SK-N-SH (cell line): ENCODE results near the gene FCSK. TPM values are rescaled to one million over a fixed set of nuclear protein-coding genes. Genes with fewer than 3 reads are reported as not detected.

Experiments
- CTCF ChIA-PET: fragments of 300-600, 350-600 bp; formaldehyde crosslinking; extraction: SDS; loops from one replicate; lab custom pipeline; 2021; lab: Yijun Ruan, JAX
- POLR2A ChIA-PET: fragments of 350-600 bp; sonication (Branson Sonifier 250); formaldehyde crosslinking; extraction: SDS; loops from one replicate; lab custom pipeline; 2020; ENCODE audit warnings: antibody characterized with exemption, inconsistent platforms; lab: Yijun Ruan, JAX
- DNase-seq: peaks from one replicate; pipeline ENCODE4 v3.0.0; 2012
- H2AFZ ChIP-seq: fragments of 200-600 bp; sonication (generic); 2 replicates; pipeline ENCODE4 v1.8.1; 2016; ENCODE audit warnings: antibody characterized with exemption, mild to moderate bottlenecking, low read depth
- H3F3A ChIP-seq: fragments of 200-600 bp; sonication (generic); replicated peaks from 2 replicates; pipeline ENCODE3; 2016; ENCODE audit warnings: antibody characterized with exemption, mild to moderate bottlenecking; ENCODE audit not compliant: insufficient read depth
- H3K27ac ChIP-seq, 2 experiments: fragments of 200-500 bp in 1 of 2; fragments of 200-600 bp in 1 of 2; sonication (Bioruptor generic) in 1 of 2; sonication (generic), shearing (Covaris generic) in 1 of 2; 2 replicates each; pipeline versions ENCODE4 v1.5.1 to v1.6.1; 2014 to 2016; ENCODE audit warnings: low read depth in 2 of 2, inconsistent platforms in 1 of 2, low read length in 1 of 2, mild to moderate bottlenecking in 1 of 2, mixed read lengths in 1 of 2
- H3K27me3 ChIP-seq: fragments of 200-600 bp; sonication (generic), shearing (Covaris generic); 2 replicates; pipeline ENCODE4 v1.6.1; 2016; ENCODE audit warnings: mixed run types; ENCODE audit not compliant: insufficient read depth
- H3K36me3 ChIP-seq, 2 experiments: fragments of 200-500 bp in 1 of 2; fragments of 200-600 bp in 1 of 2; sonication (Bioruptor generic) in 1 of 2; sonication (generic) in 1 of 2; replicated peaks in 1 of 2; 2 replicates each; pipeline versions ENCODE3 to v1.5.1; 2014 to 2016; ENCODE audit warnings: low read length in 1 of 2, mild to moderate bottlenecking in 1 of 2; ENCODE audit not compliant: insufficient read depth in 2 of 2, control insufficient read depth in 1 of 2
- H3K4me1 ChIP-seq, 2 experiments: fragments of 200-500 bp in 1 of 2; fragments of 200-600 bp in 1 of 2; sonication (Bioruptor generic) in 1 of 2; sonication (generic), shearing (Covaris generic) in 1 of 2; 2 replicates each; pipeline versions ENCODE4 v1.5.1 to v1.6.1; 2014 to 2016; ENCODE audit warnings: low read depth in 1 of 2, low read length in 1 of 2, mixed run types in 1 of 2; ENCODE audit not compliant: insufficient read depth in 2 of 2, control insufficient read depth in 1 of 2
- H3K4me2 ChIP-seq: fragments of 200-600 bp; sonication (generic), shearing (Covaris generic); 2 replicates; pipeline ENCODE4 v1.6.1; 2017; ENCODE audit warnings: mixed run types
- H3K4me3 ChIP-seq, 2 experiments: fragments of 200-500 bp in 1 of 2; fragments of 200-600 bp in 1 of 2; sonication (Bioruptor generic) in 1 of 2; sonication (generic), shearing (Covaris generic) in 1 of 2; 2 replicates each; pipeline versions ENCODE4 v1.5.1 to v1.8.1; 2014 to 2016; ENCODE audit warnings: low read depth in 2 of 2, inconsistent platforms in 1 of 2, low read length in 1 of 2, mild to moderate bottlenecking in 1 of 2, mixed read lengths in 1 of 2, moderate library complexity in 1 of 2
- H3K79me2 ChIP-seq: fragments of 200-600 bp; sonication (generic); 2 replicates; pipeline ENCODE4 v1.8.1; 2017; ENCODE audit warnings: mild to moderate bottlenecking; ENCODE audit not compliant: insufficient read depth
- H3K9ac ChIP-seq: fragments of 200-600 bp; sonication (generic); 2 replicates; pipeline ENCODE4 v1.6.1; 2017; ENCODE audit warnings: mixed run types
- H3K9me2 ChIP-seq: fragments of 200-600 bp; sonication (generic); 2 replicates; pipeline ENCODE4 v1.6.1; 2017; ENCODE audit warnings: mixed run types
- H3K9me3 ChIP-seq: fragments of 200-600 bp; sonication (generic); 2 replicates; pipeline ENCODE4 v1.6.1; 2017; ENCODE audit warnings: mixed run types, mild to moderate bottlenecking, moderate library complexity
- H4K20me1 ChIP-seq: fragments of 200-600 bp; sonication (generic); 2 replicates; pipeline ENCODE4 v1.6.1; 2017; ENCODE audit warnings: mild to moderate bottlenecking, mixed run types; ENCODE audit not compliant: insufficient read depth
- ELF1 ChIP-seq: IDR thresholded peaks from 2 replicates; pipeline ENCODE4 v1.4.0; 2012
- FOSL2 ChIP-seq: IDR thresholded peaks from 2 replicates; pipeline ENCODE4 v1.4.0; 2012; ENCODE audit warnings: low read depth, mild to moderate bottlenecking, moderate library complexity, borderline replicate concordance
- FOXJ3 ChIP-seq: sonication (generic); formaldehyde crosslinking; IDR thresholded peaks from 2 replicates; pipeline ENCODE4 v1.5.1; 2020; ENCODE audit warnings: mild to moderate bottlenecking, missing genetic modification reagents
- FOXM1 ChIP-seq: IDR thresholded peaks from 2 replicates; pipeline ENCODE4 v1.4.0; 2012; ENCODE audit warnings: low read depth, mild to moderate bottlenecking
- JUND ChIP-seq: IDR thresholded peaks from 2 replicates; pipeline ENCODE4 v1.4.0; 2012
- MAX ChIP-seq: IDR thresholded peaks from 2 replicates; pipeline ENCODE4 v1.4.0; 2012; ENCODE audit warnings: low read depth
- RCOR1 ChIP-seq: fragments of 150-350 bp; IDR thresholded peaks from 2 replicates; pipeline ENCODE4 v1.6.1; 2017; ENCODE audit warnings: antibody characterized with exemption, low read length
- RXRA ChIP-seq: IDR thresholded peaks from 2 replicates; pipeline ENCODE4 v1.4.0; 2012; ENCODE audit warnings: low read depth, mild to moderate bottlenecking, borderline replicate concordance
- TCF12 ChIP-seq: IDR thresholded peaks from 2 replicates; pipeline ENCODE4 v1.4.0; 2012
- TEAD4 ChIP-seq: IDR thresholded peaks from 2 replicates; pipeline ENCODE4 v1.4.0; 2012; ENCODE audit warnings: mild to moderate bottlenecking, borderline replicate concordance; ENCODE audit not compliant: insufficient read depth
- WGBS: methylation state at CpG from one replicate; pipeline ENCODE4 v1.1.6; 2017; ENCODE audit warnings: low lambda C conversion rate; 5-methylcytosine and 5-hydroxymethylcytosine counted together
- polyA plus RNA-seq, 3 experiments: library from polyadenylated mRNA; depleted of rRNA; stranded (reverse); fragments of >200 nt; gene quantifications; 2 replicates each; pipeline ENCODE4 v1.2.3, GENCODE V29; 2012
- TF ChIP-seq, protein P1 (sequence below): IDR thresholded peaks from 2 replicates; pipeline ENCODE4; 2012
- TF ChIP-seq, protein P2 (sequence below): IDR thresholded peaks from 2 replicates; pipeline ENCODE4 v1.4.0; 2012; ENCODE audit warnings: low read depth, borderline replicate concordance

Gene FCSK
- polyA plus RNA-seq, 1 of the 3 experiments (the other 2 are of a cell fraction) = 9.7 TPM

- Histone ChIP-seq H3K27ac (no peak overlapping the region), H4K20me1 (no peaks in the 10 kb centered on the region), H3K9me3 (no peaks in the 10 kb centered on the region), H3K9me2 (no peaks in the 10 kb centered on the region), H3K27me3 (no peaks in the 10 kb centered on the region), H3K4me2 (no peak overlapping the region), H3K4me1 (peaks cover 5 to 15% of the 10 kb centered on the region in 2 experiments; a peak in 3 of 4 replicates), H3F3A (peaks cover 32% of the 10 kb centered on the region), H2AFZ (no peak overlapping the region), H3K4me3 (no peak overlapping the region), H3K79me2 (no peaks in the 10 kb centered on the region), H3K9ac (no peak overlapping the region), H3K36me3 (peaks cover 9 to 54% of the 10 kb centered on the region in 2 experiments)
- TF ChIP-seq RXRA (no peak), TCF12 (no peak), FOXM1 (no peak)
- TF ChIP-seq, protein P1, sequence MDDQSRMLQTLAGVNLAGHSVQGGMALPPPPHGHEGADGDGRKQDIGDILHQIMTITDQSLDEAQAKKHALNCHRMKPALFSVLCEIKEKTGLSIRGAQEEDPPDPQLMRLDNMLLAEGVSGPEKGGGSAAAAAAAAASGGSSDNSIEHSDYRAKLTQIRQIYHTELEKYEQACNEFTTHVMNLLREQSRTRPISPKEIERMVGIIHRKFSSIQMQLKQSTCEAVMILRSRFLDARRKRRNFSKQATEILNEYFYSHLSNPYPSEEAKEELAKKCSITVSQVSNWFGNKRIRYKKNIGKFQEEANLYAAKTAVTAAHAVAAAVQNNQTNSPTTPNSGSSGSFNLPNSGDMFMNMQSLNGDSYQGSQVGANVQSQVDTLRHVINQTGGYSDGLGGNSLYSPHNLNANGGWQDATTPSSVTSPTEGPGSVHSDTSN = no peak
- 95% methylated on average over 13 of the region's 17 CpGs for WGBS
- ChIA-PET POLR2A (no interaction called here), CTCF (no interaction called here)
- no peak for DNase-seq
Observed at GRCh38 chr16:70480127-70481105, 26.0 kb downstream of the FCSK start.

GRCh38 chr16:70481929-70482536, 27.6 kb downstream of the FCSK start:
- H3F3A ChIP-seq = peaks cover 23% of the 10 kb centered on the region
- ChIA-PET CTCF (interaction anchor here (1.0 kb wide), 1 partner anchor 12 kb away, joined by 4 read pairs; no protein-coding TSS in a partner anchor), POLR2A (no interaction called here)
- H3K36me3 ChIP-seq = peaks cover 9 to 54% of the 10 kb centered on the region in 2 experiments
- no peak for DNase-seq
- H3K4me1 ChIP-seq = peaks cover 0 to 7% of the 10 kb centered on the region in 2 experiments; a peak in 2 of 4 replicates
- peak overlapping the region in 1 of 2 experiments; percentile 76; a peak in 2 of 4 replicates for H3K27ac ChIP-seq
- no peaks in the 10 kb centered on the region for H4K20me1 ChIP-seq
- TF ChIP-seq FOSL2 = peak; percentile 61; the same call in 1 of the 2 replicates
- 0 out of 2 replicates have a peak, but pooled peaks have one; percentile 13 for TF ChIP-seq JUND
- TF ChIP-seq, protein P1 = no peak
- peak; percentile 30; the same call in 1 of the 2 replicates for TF ChIP-seq TCF12
- no peak for TF ChIP-seq ELF1
- TF ChIP-seq RCOR1 = no peak
- TF ChIP-seq, protein P2, sequence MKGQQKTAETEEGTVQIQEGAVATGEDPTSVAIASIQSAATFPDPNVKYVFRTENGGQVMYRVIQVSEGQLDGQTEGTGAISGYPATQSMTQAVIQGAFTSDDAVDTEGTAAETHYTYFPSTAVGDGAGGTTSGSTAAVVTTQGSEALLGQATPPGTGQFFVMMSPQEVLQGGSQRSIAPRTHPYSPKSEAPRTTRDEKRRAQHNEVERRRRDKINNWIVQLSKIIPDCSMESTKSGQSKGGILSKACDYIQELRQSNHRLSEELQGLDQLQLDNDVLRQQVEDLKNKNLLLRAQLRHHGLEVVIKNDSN = no peak
- no peak for TF ChIP-seq TEAD4
- no peak for TF ChIP-seq RXRA
- TF ChIP-seq FOXJ3 (CRISPR knock-in tag) = no peak
- TF ChIP-seq MAX = no peak
- TF ChIP-seq, all 33 proteins: peak for 3
- H2AFZ ChIP-seq = no peak overlapping the region; the same call in 1 of the 2 replicates
- H3K4me2 ChIP-seq = peak overlapping the region; percentile 17; the same call in 1 of the 2 replicates
- no peak overlapping the region for H3K9ac ChIP-seq
- WGBS = 92% methylated on average over 6 of the region's 7 CpGs
- H3K9me3 ChIP-seq = no peaks in the 10 kb centered on the region
- no peaks in the 10 kb centered on the region for H3K27me3 ChIP-seq
- no peak overlapping the region for H3K4me3 ChIP-seq
- H3K79me2 ChIP-seq = no peaks in the 10 kb centered on the region
- H3K9me2 ChIP-seq = no peaks in the 10 kb centered on the region
